GM23338 (cell line): Measurements from ENCODE around the gene CHD9NB. TPM values are rescaled to one million over a fixed set of nuclear protein-coding genes. Genes with fewer than 3 reads are reported as not detected.

ENCODE experiments used
- ATAC-seq: fragments of 200-7000 bp; cut with Tn5 transposase; 3 replicates; pipeline ENCODE4 v1.9.1; 2020
- DNase-seq: peaks from one replicate; pipeline ENCODE4 v3.0.0-alpha.2; 2015; ENCODE audit warnings: low spot score
- H2AFZ ChIP-seq: fragments of 200-600 bp; sonication (generic); 2 replicates; pipeline ENCODE4 v1.8.0; 2016; ENCODE audit warnings: antibody characterized with exemption, mild to moderate bottlenecking, moderate library complexity
- H3F3A ChIP-seq: fragments of 200-600 bp; sonication (generic); replicated peaks from 2 replicates; pipeline ENCODE4 v1.8.0; 2017; ENCODE audit warnings: antibody characterized with exemption, mixed run types, low read depth
- H3K27ac ChIP-seq: fragments of 200-600 bp; sonication (generic); 2 replicates; pipeline ENCODE4 v1.6.1; 2016; ENCODE audit warnings: low read depth
- H3K27me3 ChIP-seq: fragments of 200-600 bp; sonication (generic); 2 replicates; pipeline ENCODE4 v1.8.0; 2016; ENCODE audit warnings: mild to moderate bottlenecking, mixed run types, moderate library complexity; ENCODE audit not compliant: insufficient read depth
- H3K36me3 ChIP-seq: fragments of 200-600 bp; sonication (generic); 2 replicates; pipeline ENCODE4 v1.8.0; 2016; ENCODE audit warnings: mild to moderate bottlenecking; ENCODE audit not compliant: insufficient read depth
- H3K4me1 ChIP-seq: fragments of 200-600 bp; sonication (generic); 2 replicates; pipeline ENCODE4 v1.8.0; 2016; ENCODE audit warnings: mild to moderate bottlenecking, moderate library complexity; ENCODE audit not compliant: insufficient read depth
- H3K4me2 ChIP-seq: fragments of 200-600 bp; sonication (generic); 2 replicates; pipeline ENCODE4 v1.7.1; 2017; ENCODE audit warnings: mixed run types
- H3K4me3 ChIP-seq: fragments of 200-600 bp; sonication (generic); 2 replicates; pipeline ENCODE4 v1.6.1; 2016; ENCODE audit warnings: mixed run types
- H3K79me2 ChIP-seq: fragments of 200-600 bp; sonication (generic); replicated peaks from 2 replicates; pipeline ENCODE4 v1.8.0; 2017; ENCODE audit warnings: mild to moderate bottlenecking; ENCODE audit not compliant: insufficient read depth
- H3K9me2 ChIP-seq: fragments of 200-600 bp; sonication (generic); 2 replicates; pipeline ENCODE4 v1.8.0; 2017; ENCODE audit not compliant: insufficient read depth
- H4K20me1 ChIP-seq: fragments of 200-600 bp; sonication (generic); replicated peaks from 2 replicates; pipeline ENCODE4 v1.8.0; 2017; ENCODE audit warnings: mild to moderate bottlenecking; ENCODE audit not compliant: insufficient read depth
- H3K27ac Mint-ChIP-seq: 2 replicates; pipeline ENCODE4 v1.8.0; 2020; ENCODE audit warnings: inconsistent platforms, mild to moderate bottlenecking, moderate library complexity, mixed read lengths
- H3K27me3 Mint-ChIP-seq: 3 replicates; pipeline ENCODE4 v1.8.0; 2022; ENCODE audit warnings: low read depth, mild to moderate bottlenecking, moderate library complexity, mixed read lengths, inconsistent platforms; ENCODE audit not compliant: insufficient read depth, poor library complexity
- H3K36me3 Mint-ChIP-seq: 3 replicates; pipeline ENCODE4 v1.8.0; 2021; ENCODE audit warnings: low read depth, mild to moderate bottlenecking, inconsistent platforms, moderate library complexity, mixed read lengths
- H3K4me1 Mint-ChIP-seq: 3 replicates; pipeline ENCODE4 v1.8.0; 2020; ENCODE audit warnings: mild to moderate bottlenecking, inconsistent platforms, mixed read lengths
- H3K4me3 Mint-ChIP-seq: 3 replicates; pipeline ENCODE4 v1.8.0; 2021; ENCODE audit warnings: moderate library complexity, mild to moderate bottlenecking, inconsistent platforms, mixed read lengths
- H3K9me3 Mint-ChIP-seq: 3 replicates; pipeline ENCODE4 v1.8.0; 2020; ENCODE audit warnings: moderate library complexity, mild to moderate bottlenecking, inconsistent platforms, mixed read lengths
- CREB1 ChIP-seq: fragments of 250-450 bp; sonication (Bioruptor Pico); IDR thresholded peaks from 2 replicates; pipeline ENCODE4 v1.5.0; 2020; ENCODE audit warnings: low read depth, mild to moderate bottlenecking, moderate library complexity
- EZH2 ChIP-seq: fragments of 200-600 bp; sonication (generic); IDR thresholded peaks from one replicate; pipeline ENCODE4 v1.8.0; 2017; ENCODE audit warnings: antibody characterized with exemption, mild to moderate bottlenecking, low read depth; ENCODE audit not compliant: unreplicated experiment
- EZH2phosphoT487 ChIP-seq: fragments of 200-600 bp; sonication (generic); IDR thresholded peaks from one replicate; pipeline ENCODE4 v1.8.1; 2018; ENCODE audit warnings: antibody characterized with exemption; ENCODE audit not compliant: unreplicated experiment
- JUNB ChIP-seq: IDR thresholded peaks from one replicate; pipeline ENCODE4 v1.6.1; 2016; ENCODE audit warnings: antibody characterized with exemption; ENCODE audit not compliant: unreplicated experiment
- NANOG ChIP-seq: IDR thresholded peaks from 2 replicates; pipeline ENCODE4 v1.6.1; 2016; ENCODE audit warnings: antibody characterized with exemption, borderline replicate concordance
- STAT1 ChIP-seq: IDR thresholded peaks from one replicate; pipeline ENCODE4 v1.6.1; 2016; ENCODE audit warnings: antibody characterized with exemption; ENCODE audit not compliant: unreplicated experiment
- ZNF114 ChIP-seq: fragments of 250-450 bp; sonication (Bioruptor Pico); IDR thresholded peaks from 2 replicates; pipeline ENCODE4 v1.5.0; 2020; ENCODE audit warnings: mild to moderate bottlenecking, moderate library complexity
- ZNF331 ChIP-seq: fragments of 250-450 bp; sonication (Bioruptor Pico); IDR thresholded peaks from 2 replicates; pipeline ENCODE4 v1.5.0; 2020; ENCODE audit warnings: low read depth, mild to moderate bottlenecking, moderate library complexity
- polyA plus RNA-seq: library from polyadenylated mRNA; unstranded; fragments of >200 nt; fragmentation: Nextera tagmentation; extraction: Ambion mirVana; gene quantifications from 2 replicates; pipeline ENCODE4 v1.2.1, GENCODE V29; 2016
- total RNA-seq: library from RNA; depleted of rRNA; stranded (reverse); fragments of >200 nt; shearing (Covaris generic); gene quantifications from 2 replicates; pipeline ENCODE4 v1.2.3, GENCODE V29; 2014
- TF ChIP-seq, protein P1 (sequence below): IDR thresholded peaks from 2 replicates; pipeline ENCODE4 v1.6.1; 2016; ENCODE audit warnings: antibody characterized with exemption
- TF ChIP-seq, protein P2 (sequence below): IDR thresholded peaks from one replicate; pipeline ENCODE4 v1.6.1; 2018; ENCODE audit warnings: antibody characterized with exemption; ENCODE audit not compliant: unreplicated experiment
- TF ChIP-seq, protein P3 (sequence below), 2 experiments: fragments of 200-600 bp in 1 of 2; sonication (generic) in 1 of 2; conservative IDR thresholded peaks; 2 replicates each; pipeline versions ENCODE4 v1.5.1 to v1.6.1; 2016 to 2017; ENCODE audit warnings: antibody characterized with exemption in 2 of 2, low read depth in 2 of 2, mild to moderate bottlenecking in 2 of 2, moderate library complexity in 1 of 2
- TF ChIP-seq, protein P4 (sequence below): fragments of 250-450 bp; sonication (Bioruptor Pico); IDR thresholded peaks from 2 replicates; pipeline ENCODE4 v1.5.0; 2020; ENCODE audit warnings: mild to moderate bottlenecking, moderate library complexity

CHD9NB gene
- total and polyA plus RNA-seq, 2 experiments from 2014 or later, result 1.7 to 4.2 TPM

DNA sequence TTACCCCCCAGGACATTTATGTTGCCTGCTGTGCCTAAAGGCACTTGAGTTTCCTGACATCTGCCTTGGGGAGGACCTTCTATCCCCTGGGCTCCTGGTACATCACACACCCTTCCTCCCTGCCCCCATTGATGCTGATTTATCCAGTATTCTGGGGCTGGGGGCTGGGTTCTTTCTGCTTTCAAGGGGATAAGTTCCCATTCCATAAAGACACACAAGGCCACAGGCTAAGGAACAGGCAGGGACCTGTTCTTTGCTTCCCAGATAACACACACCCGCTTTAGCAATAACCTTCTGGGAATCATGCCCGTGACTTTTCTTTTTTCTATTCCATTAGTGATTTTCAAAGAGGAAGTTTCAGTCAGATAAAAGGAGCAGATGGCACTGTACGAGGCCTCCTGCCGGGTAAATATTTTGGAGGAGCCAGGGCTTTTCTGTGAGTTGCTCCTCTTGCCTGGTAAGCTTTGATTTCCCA is 32.7 kb upstream of the CHD9NB start (continued):
- no peak for TF ChIP-seq ZNF114 (CRISPR knock-in tag)
- TF ChIP-seq EZH2, result no peak
- no peak for TF ChIP-seq STAT1
- no peak for TF ChIP-seq EZH2phosphoT487
- no peak for TF ChIP-seq NANOG

DNA sequence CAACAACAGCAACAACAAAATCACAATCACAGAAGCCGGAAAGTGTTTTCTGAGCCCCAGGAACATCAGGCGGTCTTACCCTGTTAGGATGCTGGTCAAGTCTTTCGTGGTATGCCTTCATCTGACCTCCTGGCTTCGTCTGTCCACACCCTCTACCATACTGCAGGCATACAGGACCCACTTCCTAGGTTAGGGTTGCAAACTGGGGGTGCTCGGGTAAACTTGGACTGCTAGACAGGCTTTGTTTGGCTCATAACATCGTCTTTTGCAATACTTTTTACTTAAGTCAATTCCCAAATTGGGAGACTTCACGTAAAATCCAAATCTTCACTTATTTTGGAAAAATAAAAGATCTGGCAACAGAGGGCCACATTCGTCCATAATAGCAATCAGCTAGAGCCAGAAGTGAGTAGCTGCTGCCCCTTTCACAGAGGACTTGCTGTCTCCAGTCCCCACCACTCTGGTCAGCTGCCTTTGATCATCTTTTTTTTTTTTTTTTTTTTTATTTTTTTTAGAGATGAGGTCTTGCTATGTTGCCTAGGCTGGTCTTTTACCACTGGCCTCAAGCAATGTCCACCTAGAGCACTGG is 32.1 kb upstream of the CHD9NB start:
- Histone ChIP-seq H3K79me2 (peaks cover 18% of the 10 kb centered on the region), H3K36me3 (no peaks in the 10 kb centered on the region), H3K4me1 (peaks cover 53% of the 10 kb centered on the region), H3K4me2 (no peak overlapping the region; the same call in 1 of the 2 replicates), H3F3A (no peaks in the 10 kb centered on the region), H3K27me3 (no peaks in the 10 kb centered on the region), H3K4me3 (no peak overlapping the region), H4K20me1 (no peaks in the 10 kb centered on the region), H2AFZ (no peak overlapping the region), H3K9me2 (0 out of 2 replicates have a peak, but pooled peaks cover under 1% of the 10 kb centered on the region), H3K27ac (no peak overlapping the region)
- DNase-seq, result no peak
- Mint-ChIP-seq H3K36me3 (no peaks in the 10 kb centered on the region; the same call in none of the 3 replicates), H3K9me3 (no peaks in the 10 kb centered on the region), H3K4me1 (peaks cover 60% of the 10 kb centered on the region), H3K4me3 (no peak overlapping the region), H3K27ac (no peak overlapping the region), H3K27me3 (peaks cover 11% of the 10 kb centered on the region)
- ATAC-seq, result no peak
- TF ChIP-seq EZH2, result no peak
- TF ChIP-seq, protein P1, sequence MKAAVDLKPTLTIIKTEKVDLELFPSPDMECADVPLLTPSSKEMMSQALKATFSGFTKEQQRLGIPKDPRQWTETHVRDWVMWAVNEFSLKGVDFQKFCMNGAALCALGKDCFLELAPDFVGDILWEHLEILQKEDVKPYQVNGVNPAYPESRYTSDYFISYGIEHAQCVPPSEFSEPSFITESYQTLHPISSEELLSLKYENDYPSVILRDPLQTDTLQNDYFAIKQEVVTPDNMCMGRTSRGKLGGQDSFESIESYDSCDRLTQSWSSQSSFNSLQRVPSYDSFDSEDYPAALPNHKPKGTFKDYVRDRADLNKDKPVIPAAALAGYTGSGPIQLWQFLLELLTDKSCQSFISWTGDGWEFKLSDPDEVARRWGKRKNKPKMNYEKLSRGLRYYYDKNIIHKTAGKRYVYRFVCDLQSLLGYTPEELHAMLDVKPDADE, result no peak
- TF ChIP-seq, protein P2, sequence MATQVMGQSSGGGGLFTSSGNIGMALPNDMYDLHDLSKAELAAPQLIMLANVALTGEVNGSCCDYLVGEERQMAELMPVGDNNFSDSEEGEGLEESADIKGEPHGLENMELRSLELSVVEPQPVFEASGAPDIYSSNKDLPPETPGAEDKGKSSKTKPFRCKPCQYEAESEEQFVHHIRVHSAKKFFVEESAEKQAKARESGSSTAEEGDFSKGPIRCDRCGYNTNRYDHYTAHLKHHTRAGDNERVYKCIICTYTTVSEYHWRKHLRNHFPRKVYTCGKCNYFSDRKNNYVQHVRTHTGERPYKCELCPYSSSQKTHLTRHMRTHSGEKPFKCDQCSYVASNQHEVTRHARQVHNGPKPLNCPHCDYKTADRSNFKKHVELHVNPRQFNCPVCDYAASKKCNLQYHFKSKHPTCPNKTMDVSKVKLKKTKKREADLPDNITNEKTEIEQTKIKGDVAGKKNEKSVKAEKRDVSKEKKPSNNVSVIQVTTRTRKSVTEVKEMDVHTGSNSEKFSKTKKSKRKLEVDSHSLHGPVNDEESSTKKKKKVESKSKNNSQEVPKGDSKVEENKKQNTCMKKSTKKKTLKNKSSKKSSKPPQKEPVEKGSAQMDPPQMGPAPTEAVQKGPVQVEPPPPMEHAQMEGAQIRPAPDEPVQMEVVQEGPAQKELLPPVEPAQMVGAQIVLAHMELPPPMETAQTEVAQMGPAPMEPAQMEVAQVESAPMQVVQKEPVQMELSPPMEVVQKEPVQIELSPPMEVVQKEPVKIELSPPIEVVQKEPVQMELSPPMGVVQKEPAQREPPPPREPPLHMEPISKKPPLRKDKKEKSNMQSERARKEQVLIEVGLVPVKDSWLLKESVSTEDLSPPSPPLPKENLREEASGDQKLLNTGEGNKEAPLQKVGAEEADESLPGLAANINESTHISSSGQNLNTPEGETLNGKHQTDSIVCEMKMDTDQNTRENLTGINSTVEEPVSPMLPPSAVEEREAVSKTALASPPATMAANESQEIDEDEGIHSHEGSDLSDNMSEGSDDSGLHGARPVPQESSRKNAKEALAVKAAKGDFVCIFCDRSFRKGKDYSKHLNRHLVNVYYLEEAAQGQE, result no peak
- TF ChIP-seq, protein P3, sequence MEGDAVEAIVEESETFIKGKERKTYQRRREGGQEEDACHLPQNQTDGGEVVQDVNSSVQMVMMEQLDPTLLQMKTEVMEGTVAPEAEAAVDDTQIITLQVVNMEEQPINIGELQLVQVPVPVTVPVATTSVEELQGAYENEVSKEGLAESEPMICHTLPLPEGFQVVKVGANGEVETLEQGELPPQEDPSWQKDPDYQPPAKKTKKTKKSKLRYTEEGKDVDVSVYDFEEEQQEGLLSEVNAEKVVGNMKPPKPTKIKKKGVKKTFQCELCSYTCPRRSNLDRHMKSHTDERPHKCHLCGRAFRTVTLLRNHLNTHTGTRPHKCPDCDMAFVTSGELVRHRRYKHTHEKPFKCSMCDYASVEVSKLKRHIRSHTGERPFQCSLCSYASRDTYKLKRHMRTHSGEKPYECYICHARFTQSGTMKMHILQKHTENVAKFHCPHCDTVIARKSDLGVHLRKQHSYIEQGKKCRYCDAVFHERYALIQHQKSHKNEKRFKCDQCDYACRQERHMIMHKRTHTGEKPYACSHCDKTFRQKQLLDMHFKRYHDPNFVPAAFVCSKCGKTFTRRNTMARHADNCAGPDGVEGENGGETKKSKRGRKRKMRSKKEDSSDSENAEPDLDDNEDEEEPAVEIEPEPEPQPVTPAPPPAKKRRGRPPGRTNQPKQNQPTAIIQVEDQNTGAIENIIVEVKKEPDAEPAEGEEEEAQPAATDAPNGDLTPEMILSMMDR (conservative IDR thresholded peaks at IDR 0.05; ENCODE audit: low read depth in 2 of 2), result no peak
- TF ChIP-seq, protein P4, sequence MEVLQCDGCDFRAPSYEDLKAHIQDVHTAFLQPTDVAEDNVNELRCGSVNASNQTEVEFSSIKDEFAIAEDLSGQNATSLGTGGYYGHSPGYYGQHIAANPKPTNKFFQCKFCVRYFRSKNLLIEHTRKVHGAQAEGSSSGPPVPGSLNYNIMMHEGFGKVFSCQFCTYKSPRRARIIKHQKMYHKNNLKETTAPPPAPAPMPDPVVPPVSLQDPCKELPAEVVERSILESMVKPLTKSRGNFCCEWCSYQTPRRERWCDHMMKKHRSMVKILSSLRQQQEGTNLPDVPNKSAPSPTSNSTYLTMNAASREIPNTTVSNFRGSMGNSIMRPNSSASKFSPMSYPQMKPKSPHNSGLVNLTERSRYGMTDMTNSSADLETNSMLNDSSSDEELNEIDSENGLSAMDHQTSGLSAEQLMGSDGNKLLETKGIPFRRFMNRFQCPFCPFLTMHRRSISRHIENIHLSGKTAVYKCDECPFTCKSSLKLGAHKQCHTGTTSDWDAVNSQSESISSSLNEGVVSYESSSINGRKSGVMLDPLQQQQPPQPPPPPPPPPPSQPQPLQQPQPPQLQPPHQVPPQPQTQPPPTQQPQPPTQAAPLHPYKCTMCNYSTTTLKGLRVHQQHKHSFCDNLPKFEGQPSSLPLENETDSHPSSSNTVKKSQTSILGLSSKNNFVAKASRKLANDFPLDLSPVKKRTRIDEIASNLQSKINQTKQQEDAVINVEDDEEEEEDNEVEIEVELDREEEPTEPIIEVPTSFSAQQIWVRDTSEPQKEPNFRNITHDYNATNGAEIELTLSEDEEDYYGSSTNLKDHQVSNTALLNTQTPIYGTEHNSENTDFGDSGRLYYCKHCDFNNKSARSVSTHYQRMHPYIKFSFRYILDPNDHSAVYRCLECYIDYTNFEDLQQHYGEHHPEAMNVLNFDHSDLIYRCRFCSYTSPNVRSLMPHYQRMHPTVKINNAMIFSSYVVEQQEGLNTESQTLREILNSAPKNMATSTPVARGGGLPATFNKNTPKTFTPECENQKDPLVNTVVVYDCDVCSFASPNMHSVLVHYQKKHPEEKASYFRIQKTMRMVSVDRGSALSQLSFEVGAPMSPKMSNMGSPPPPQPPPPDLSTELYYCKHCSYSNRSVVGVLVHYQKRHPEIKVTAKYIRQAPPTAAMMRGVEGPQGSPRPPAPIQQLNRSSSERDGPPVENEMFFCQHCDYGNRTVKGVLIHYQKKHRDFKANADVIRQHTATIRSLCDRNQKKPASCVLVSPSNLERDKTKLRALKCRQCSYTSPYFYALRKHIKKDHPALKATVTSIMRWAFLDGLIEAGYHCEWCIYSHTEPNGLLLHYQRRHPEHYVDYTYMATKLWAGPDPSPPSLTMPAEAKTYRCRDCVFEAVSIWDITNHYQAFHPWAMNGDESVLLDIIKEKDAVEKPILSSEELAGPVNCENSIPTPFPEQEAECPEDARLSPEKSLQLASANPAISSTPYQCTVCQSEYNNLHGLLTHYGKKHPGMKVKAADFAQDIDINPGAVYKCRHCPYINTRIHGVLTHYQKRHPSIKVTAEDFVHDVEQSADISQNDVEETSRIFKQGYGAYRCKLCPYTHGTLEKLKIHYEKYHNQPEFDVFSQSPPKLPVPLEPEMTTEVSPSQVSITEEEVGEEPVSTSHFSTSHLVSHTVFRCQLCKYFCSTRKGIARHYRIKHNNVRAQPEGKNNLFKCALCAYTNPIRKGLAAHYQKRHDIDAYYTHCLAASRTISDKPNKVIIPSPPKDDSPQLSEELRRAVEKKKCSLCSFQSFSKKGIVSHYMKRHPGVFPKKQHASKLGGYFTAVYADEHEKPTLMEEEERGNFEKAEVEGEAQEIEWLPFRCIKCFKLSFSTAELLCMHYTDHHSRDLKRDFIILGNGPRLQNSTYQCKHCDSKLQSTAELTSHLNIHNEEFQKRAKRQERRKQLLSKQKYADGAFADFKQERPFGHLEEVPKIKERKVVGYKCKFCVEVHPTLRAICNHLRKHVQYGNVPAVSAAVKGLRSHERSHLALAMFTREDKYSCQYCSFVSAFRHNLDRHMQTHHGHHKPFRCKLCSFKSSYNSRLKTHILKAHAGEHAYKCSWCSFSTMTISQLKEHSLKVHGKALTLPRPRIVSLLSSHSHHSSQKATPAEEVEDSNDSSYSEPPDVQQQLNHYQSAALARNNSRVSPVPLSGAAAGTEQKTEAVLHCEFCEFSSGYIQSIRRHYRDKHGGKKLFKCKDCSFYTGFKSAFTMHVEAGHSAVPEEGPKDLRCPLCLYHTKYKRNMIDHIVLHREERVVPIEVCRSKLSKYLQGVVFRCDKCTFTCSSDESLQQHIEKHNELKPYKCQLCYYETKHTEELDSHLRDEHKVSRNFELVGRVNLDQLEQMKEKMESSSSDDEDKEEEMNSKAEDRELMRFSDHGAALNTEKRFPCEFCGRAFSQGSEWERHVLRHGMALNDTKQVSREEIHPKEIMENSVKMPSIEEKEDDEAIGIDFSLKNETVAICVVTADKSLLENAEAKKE (CRISPR knock-in tag), result no peak
- no peak for TF ChIP-seq STAT1
- TF ChIP-seq CREB1, result no peak
- TF ChIP-seq ZNF331 (CRISPR knock-in tag), result no peak
- TF ChIP-seq JUNB, result no peak
